K562 (cell line): ENCODE data around the gene PAEP. TPM values are rescaled to one million over a fixed set of nuclear protein-coding genes. Genes with fewer than 3 reads are reported as not detected.

Experiments used
- ATAC-seq: fragments of 200-7000 bp; cut with Tn5 transposase; 3 replicates; pipeline ENCODE4 v1.9.1; 2020; ENCODE audit warnings: moderate library complexity
- BruUV-seq: library from RNA; stranded (reverse); fragments of 400-500 nt; replicated peaks from 2 replicates; lab custom pipeline; 2021; lab: Mats Ljungman, UMichigan
- CTCF ChIA-PET: fragments of 300-600 bp; formaldehyde crosslinking; extraction: SDS; loops from one replicate; lab custom pipeline; 2021; ENCODE audit warnings: low intra/inter-chr PET ratio; lab: Yijun Ruan, JAX
- POLR2A ChIA-PET: fragments of 300-600, 350-650 bp; sonication (Branson Sonifier 250); formaldehyde crosslinking; extraction: SDS; loops from one replicate; lab custom pipeline; 2021; ENCODE audit warnings: antibody characterized with exemption, inconsistent platforms; lab: Yijun Ruan, JAX
- DNase-seq, 4 experiments: peaks; one replicate each; pipeline versions ENCODE4 v3.0.0 to v3.0.0-alpha.2; 2011 to 2018; ENCODE audit warnings: low spot score in 3 of 4, mixed read lengths in 3 of 4; ENCODE audit errors: extremely low read depth in 1 of 4
- FAIRE-seq: peaks from 2 replicates; lab custom pipeline; 2011; peaks lifted over from hg19 to GRCh38; lab: Jason Lieb, UNC
- H2AFZ ChIP-seq: 2 replicates; pipeline ENCODE4 v1.6.0; 2011; ENCODE audit warnings: low read depth, low read length, control low read depth, inconsistent platforms
- H3K27ac ChIP-seq: fragments of 200-600 bp; 3 replicates; pipeline ENCODE4 v1.8.0; 2011; ENCODE audit warnings: low read depth, mild to moderate bottlenecking, control low read depth, inconsistent platforms, low read length, moderate library complexity, mixed read lengths; ENCODE audit errors: extremely low read depth
- H3K27me3 ChIP-seq, 2 experiments: fragments of 300-600 bp in 1 of 2; 2 replicates in 1 of 2; 3 replicates in 1 of 2; pipeline versions ENCODE4 v1.6.0 to v1.8.0; 2011; ENCODE audit warnings: inconsistent platforms in 2 of 2, low read length in 2 of 2, mild to moderate bottlenecking in 1 of 2, mixed read lengths in 1 of 2, moderate library complexity in 1 of 2; ENCODE audit not compliant: control insufficient read depth in 2 of 2, insufficient read depth in 2 of 2
- H3K36me3 ChIP-seq: fragments of 300-600 bp; 3 replicates; pipeline ENCODE4 v1.8.0; 2011; ENCODE audit warnings: mild to moderate bottlenecking, low read length, inconsistent platforms; ENCODE audit not compliant: control insufficient read depth, insufficient read depth
- H3K4me1 ChIP-seq, 2 experiments: fragments of 200-600 bp in 1 of 2; replicated peaks in 1 of 2; 2 replicates in 1 of 2; 3 replicates in 1 of 2; pipeline versions ENCODE4 v1.5.1 to v1.8.0; 2011; ENCODE audit warnings: inconsistent platforms in 2 of 2, low read length in 2 of 2, mild to moderate bottlenecking in 1 of 2, mixed read lengths in 1 of 2, moderate library complexity in 1 of 2; ENCODE audit not compliant: control insufficient read depth in 2 of 2, insufficient read depth in 2 of 2
- H3K4me2 ChIP-seq: 2 replicates; pipeline ENCODE4 v1.6.1; 2011; ENCODE audit warnings: low read length, control low read depth, inconsistent platforms, mixed read lengths; ENCODE audit not compliant: insufficient read depth
- H3K4me3 ChIP-seq: fragments of 200-600 bp; sonication (generic), shearing (Covaris generic); 2 replicates; pipeline ENCODE4 v1.5.1; 2016; ENCODE audit warnings: control low read depth, inconsistent platforms
- H3K79me2 ChIP-seq: fragments of 200-600 bp; 3 replicates; pipeline ENCODE4 v1.8.0; 2011; ENCODE audit warnings: low read length, inconsistent platforms; ENCODE audit not compliant: control insufficient read depth, insufficient read depth
- H3K9ac ChIP-seq, 2 experiments: 2 replicates each; pipeline versions ENCODE4 v1.6.0 to v1.6.1; 2011; ENCODE audit warnings: low read depth in 2 of 2, low read length in 2 of 2, control low read depth in 1 of 2, inconsistent platforms in 1 of 2, mild to moderate bottlenecking in 1 of 2, mixed read lengths in 1 of 2; ENCODE audit not compliant: insufficient read depth in 1 of 2
- H3K9me1 ChIP-seq: one replicate; pipeline ENCODE4 v1.6.0; 2011; ENCODE audit warnings: inconsistent platforms, mild to moderate bottlenecking, low read length, moderate library complexity; ENCODE audit not compliant: control insufficient read depth, insufficient read depth
- H3K9me3 ChIP-seq: replicated peaks from 2 replicates; pipeline ENCODE4 v1.5.1; 2011; ENCODE audit warnings: low read depth, low read length, inconsistent platforms; ENCODE audit not compliant: control insufficient read depth, insufficient read depth
- H4K20me1 ChIP-seq: replicated peaks from 2 replicates; pipeline ENCODE4 v1.6.1; 2011; ENCODE audit warnings: low read length, inconsistent platforms, mixed read lengths; ENCODE audit not compliant: control insufficient read depth, insufficient read depth
- CBX2 ChIP-seq: fragments of 200-600 bp; sonication (generic); IDR thresholded peaks from one replicate; pipeline ENCODE4 v1.6.1; 2012; ENCODE audit warnings: mild to moderate bottlenecking, low read length, inconsistent platforms; ENCODE audit not compliant: insufficient read depth, poor library complexity, severe bottlenecking
- ERF ChIP-seq: fragments of 450-650 bp; formaldehyde crosslinking; IDR thresholded peaks from 2 replicates; pipeline ENCODE4 v1.4.0; 2020; ENCODE audit warnings: mild to moderate bottlenecking, mixed read lengths
- MAFK ChIP-seq: IDR thresholded peaks from 2 replicates; pipeline ENCODE4 v1.6.1; 2011; ENCODE audit warnings: low read length, improper control_type of control experiment
- MED1 ChIP-seq: sonication (generic); formaldehyde crosslinking; IDR thresholded peaks from 2 replicates; pipeline ENCODE4 v1.8.1; 2023; ENCODE audit warnings: missing genetic modification reagents, borderline replicate concordance
- PREB ChIP-seq: sonication (generic); formaldehyde crosslinking; IDR thresholded peaks from 2 replicates; pipeline ENCODE4 v1.8.1; 2023; ENCODE audit warnings: mild to moderate bottlenecking, missing genetic modification reagents
- PRPF4 ChIP-seq: fragments of 200-400 bp; formaldehyde crosslinking; IDR thresholded peaks from one replicate; pipeline ENCODE4 v1.6.1; 2017; ENCODE audit warnings: low read length, low read depth, mild to moderate bottlenecking; ENCODE audit not compliant: insufficient read depth, poor library complexity, severe bottlenecking
- RAD21 ChIP-seq, 2 experiments: fragments of 250-450 bp in 1 of 2; fragments of 450-650 bp in 1 of 2; sonication (Bioruptor Pico) in 1 of 2; formaldehyde crosslinking in 1 of 2; IDR thresholded peaks in 1 of 2; conservative IDR thresholded peaks in 1 of 2; 2 replicates each; pipeline versions ENCODE4 v1.4.0 to v1.8.0; 2020 to 2022; ENCODE audit warnings: mild to moderate bottlenecking in 2 of 2, moderate library complexity in 1 of 2
- RFX5 ChIP-seq: IDR thresholded peaks from 2 replicates; pipeline ENCODE4 v1.6.1; 2011; ENCODE audit warnings: low read depth, mild to moderate bottlenecking, improper control_type of control experiment, low read length
- SREBF2 ChIP-seq: sonication (generic); formaldehyde crosslinking; IDR thresholded peaks from 2 replicates; pipeline ENCODE4 v1.4.0; 2020; ENCODE audit warnings: mild to moderate bottlenecking, missing genetic modification reagents
- ZNF274 ChIP-seq: IDR thresholded peaks from 2 replicates; pipeline ENCODE4 v1.6.1; 2011; ENCODE audit warnings: low read depth, mild to moderate bottlenecking, low read length, moderate library complexity, borderline replicate concordance
- ZNF507 ChIP-seq: conservative IDR thresholded peaks from 2 replicates; pipeline ENCODE4 v1.6.1; 2017; ENCODE audit warnings: missing genetic modification characterization, missing compliant biosample characterization
- ZNF740 ChIP-seq, 3 experiments: fragments of 200-800 bp in 1 of 3; sonication (Bioruptor generic) in 1 of 3; sonication (generic) in 1 of 3; formaldehyde crosslinking in 1 of 3; IDR thresholded peaks; 2 replicates each; pipeline versions ENCODE4 v1.6.1 to v1.8.0; 2016 to 2022; ENCODE audit warnings: mild to moderate bottlenecking in 2 of 3, missing compliant biosample characterization in 2 of 3, missing genetic modification characterization in 2 of 3, missing genetic modification reagents in 1 of 3
- WGBS: fragments of 100-300 bp; shearing (Covaris generic); methylation state at CpG from one replicate; pipeline ENCODE4 v1.1.6; 2016; ENCODE audit warnings: low coverage, mixed read lengths; ENCODE audit not compliant: insufficient coverage; ENCODE audit errors: missing lambda C conversion rate; 5-methylcytosine and 5-hydroxymethylcytosine counted together
- in situ Hi-C: fragments of 300-500 bp; cut with MboI; formaldehyde crosslinking; loops from 4 replicates; pipeline ENCODE4 v1.15.0; 2018; ENCODE audit warnings: inconsistent platforms, mixed read lengths
- intact Hi-C: fragments of 100-400 bp; cut with micrococcal nuclease; formaldehyde crosslinking; loops from 2 replicates; pipeline ENCODE4 v1.14.2; 2022
- polyA plus RNA-seq, 8 experiments: library from polyadenylated mRNA; depleted of rRNA in 4 of 8; stranded (reverse) in 5 of 8; unstranded in 3 of 8; fragments of >200 nt; fragmentation: Nextera tagmentation in 2 of 8; fragmentation: Illumina TruSeq in 1 of 8; extraction: Ambion mirVana in 2 of 8; extraction: Trizol in 1 of 8; gene quantifications; 2 replicates each; pipeline versions ENCODE4 v1.2.1 to v1.2.3, GENCODE V29; 2011 to 2014; ENCODE audit warnings: inconsistent platforms in 1 of 8, missing spikeins in 1 of 8
- total RNA-seq, 7 experiments: library from RNA; depleted of rRNA in 6 of 7; stranded (reverse); fragments of >200 nt in 6 of 7; fragmentation: Illumina TruSeq in 2 of 7; extraction: Trizol in 2 of 7; gene quantifications; 2 replicates each; pipeline versions ENCODE4 v1.2.1 to v1.2.3, GENCODE V29; 2011 to 2021; ENCODE audit warnings: low replicate concordance in 1 of 7
- TF ChIP-seq, protein P1 (sequence below): sonication (generic); formaldehyde crosslinking; IDR thresholded peaks from 2 replicates; pipeline ENCODE4 v1.8.0; 2022; ENCODE audit warnings: mild to moderate bottlenecking, missing genetic modification reagents
- TF ChIP-seq, protein P2 (sequence below): fragments of 250-450 bp; sonication (Bioruptor Pico); IDR thresholded peaks from 2 replicates; pipeline ENCODE4 v1.5.0; 2021; ENCODE audit warnings: mild to moderate bottlenecking, borderline replicate concordance

PAEP gene
- total and polyA plus RNA-seq, 9 of the 15 experiments (the other 6 are each of a cell fraction or from before 2014, with no cell fraction given) = 0.22 to 4.5 (median 0.58) TPM

GRCh38 chr9:135579889-135580660 is 18.5 kb downstream of the PAEP start:
- H3K27me3 ChIP-seq = peaks cover 2 to 64% of the 10 kb centered on the region in 2 experiments; a peak in 3 of 5 replicates
- DNase-seq (no peak), FAIRE-seq (no peak), ATAC-seq (no peak)
- CTCF ChIA-PET = no interaction called here
- H3K9me3 ChIP-seq = no peaks in the 10 kb centered on the region
- H3K79me2 ChIP-seq = no peaks in the 10 kb centered on the region
- H3K4me1 ChIP-seq = peaks cover 0 to 18% of the 10 kb centered on the region in 2 experiments; a peak in 1 of 5 replicates
- H3K9ac ChIP-seq = no peak overlapping the region
- 0% methylated on average over 10 of the region's 10 CpGs for WGBS
- H4K20me1 ChIP-seq = no peaks in the 10 kb centered on the region
- no peaks in the 10 kb centered on the region for H3K9me1 ChIP-seq
- in situ Hi-C loops (no loop called here), intact Hi-C loops (no loop called here)
- H2AFZ ChIP-seq = no peak overlapping the region
- POLR2A ChIA-PET = no interaction called here
- no peak overlapping the region for H3K4me3 ChIP-seq
- no peak overlapping the region for H3K27ac ChIP-seq
- no peaks in the 10 kb centered on the region for H3K36me3 ChIP-seq
- H3K4me2 ChIP-seq = no peak overlapping the region
- BruUV-seq = no TSS peak
- TF ChIP-seq PREB (CRISPR knock-in tag) = no peak
- no peak for TF ChIP-seq ERF (CRISPR knock-in tag)
- no peak for TF ChIP-seq ZNF740 (CRISPR knock-in tag; IDR thresholded peaks at IDR 0.05)
- no peak for TF ChIP-seq ZNF740 (tag; IDR thresholded peaks at IDR 0.05)
- no peak for TF ChIP-seq CBX2
- TF ChIP-seq RAD21 (CRISPR knock-in tag; conservative IDR thresholded peaks at IDR 0.05 in 1 of 2, IDR thresholded peaks at IDR 0.05 in 1 of 2) = no peak
- no peak for TF ChIP-seq ZNF507
- TF ChIP-seq PRPF4 = no peak
- TF ChIP-seq, protein P1, sequence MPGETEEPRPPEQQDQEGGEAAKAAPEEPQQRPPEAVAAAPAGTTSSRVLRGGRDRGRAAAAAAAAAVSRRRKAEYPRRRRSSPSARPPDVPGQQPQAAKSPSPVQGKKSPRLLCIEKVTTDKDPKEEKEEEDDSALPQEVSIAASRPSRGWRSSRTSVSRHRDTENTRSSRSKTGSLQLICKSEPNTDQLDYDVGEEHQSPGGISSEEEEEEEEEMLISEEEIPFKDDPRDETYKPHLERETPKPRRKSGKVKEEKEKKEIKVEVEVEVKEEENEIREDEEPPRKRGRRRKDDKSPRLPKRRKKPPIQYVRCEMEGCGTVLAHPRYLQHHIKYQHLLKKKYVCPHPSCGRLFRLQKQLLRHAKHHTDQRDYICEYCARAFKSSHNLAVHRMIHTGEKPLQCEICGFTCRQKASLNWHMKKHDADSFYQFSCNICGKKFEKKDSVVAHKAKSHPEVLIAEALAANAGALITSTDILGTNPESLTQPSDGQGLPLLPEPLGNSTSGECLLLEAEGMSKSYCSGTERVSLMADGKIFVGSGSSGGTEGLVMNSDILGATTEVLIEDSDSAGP = no peak
- TF ChIP-seq, protein P2, sequence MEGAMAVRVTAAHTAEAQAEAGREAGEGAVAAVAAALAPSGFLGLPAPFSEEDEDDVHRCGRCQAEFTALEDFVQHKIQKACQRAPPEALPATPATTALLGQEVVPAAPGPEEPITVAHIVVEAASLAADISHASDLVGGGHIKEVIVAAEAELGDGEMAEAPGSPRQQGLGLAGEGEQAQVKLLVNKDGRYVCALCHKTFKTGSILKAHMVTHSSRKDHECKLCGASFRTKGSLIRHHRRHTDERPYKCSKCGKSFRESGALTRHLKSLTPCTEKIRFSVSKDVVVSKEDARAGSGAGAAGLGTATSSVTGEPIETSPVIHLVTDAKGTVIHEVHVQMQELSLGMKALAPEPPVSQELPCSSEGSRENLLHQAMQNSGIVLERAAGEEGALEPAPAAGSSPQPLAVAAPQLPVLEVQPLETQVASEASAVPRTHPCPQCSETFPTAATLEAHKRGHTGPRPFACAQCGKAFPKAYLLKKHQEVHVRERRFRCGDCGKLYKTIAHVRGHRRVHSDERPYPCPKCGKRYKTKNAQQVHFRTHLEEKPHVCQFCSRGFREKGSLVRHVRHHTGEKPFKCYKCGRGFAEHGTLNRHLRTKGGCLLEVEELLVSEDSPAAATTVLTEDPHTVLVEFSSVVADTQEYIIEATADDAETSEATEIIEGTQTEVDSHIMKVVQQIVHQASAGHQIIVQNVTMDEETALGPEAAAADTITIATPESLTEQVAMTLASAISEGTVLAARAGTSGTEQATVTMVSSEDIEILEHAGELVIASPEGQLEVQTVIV (CRISPR knock-in tag) = no peak
- no peak for TF ChIP-seq SREBF2 (CRISPR knock-in tag)
- no peak for TF ChIP-seq MAFK
- TF ChIP-seq MED1 (CRISPR knock-in tag) = no peak
- no peak for TF ChIP-seq RFX5
- TF ChIP-seq ZNF274 = no peak
